Measurements from ENCODE around the gene EGFL7.
A peak's percentile ranks its signal among the peaks of the same experiment; 100 is the strongest.

EGFL7 gene

GRCh38 chr9:136661641-136662325, 933 bp upstream of the EGFL7 start:
- no peak for DNase-seq

- DNase-seq, result no peak
Measured at GRCh38 chr9:136662326-136662655, 425 bp upstream of the EGFL7 start.

GRCh38 chr9:136664000-136664915, 1.5 kb downstream of the EGFL7 start:
- DNase-seq, result no peak

GRCh38 chr9:136665111-136665703, 2.5 kb downstream of the EGFL7 start:
- peak in 1 of 2 experiments; percentile 37 for DNase-seq

- DNase-seq, result peak in 1 of 2 experiments; percentile 21
Measured at GRCh38 chr9:136665704-136666371, 3.1 kb downstream of the EGFL7 start.

- DNase-seq, result no peak
Measured at GRCh38 chr9:136666372-136667213, 3.9 kb downstream of the EGFL7 start.

- DNase-seq, result no peak
Measured at GRCh38 chr9:136667214-136667939, 4.7 kb downstream of the EGFL7 start.

- DNase-seq, result no peak
Measured at GRCh38 chr9:136667940-136668760, 5.4 kb downstream of the EGFL7 start.

- DNase-seq, result peak; percentile 20 to 28
Measured at GRCh38 chr9:136668983-136669790, 6.5 kb downstream of the EGFL7 start.

GRCh38 chr9:136669791-136670464, 7.2 kb downstream of the EGFL7 start:
- DNase-seq, result no peak

GRCh38 chr9:136670576-136671253, 8.0 kb downstream of the EGFL7 start:
- no peak for DNase-seq

GRCh38 chr9:136671254-136671614, 8.5 kb downstream of the EGFL7 start:
- no peak for DNase-seq

- peak in 1 of 2 experiments; percentile 16 for DNase-seq
Measured at GRCh38 chr9:136671646-136672430, 9.1 kb downstream of the EGFL7 start.

GRCh38 chr9:136672431-136673087, 9.8 kb downstream of the EGFL7 start:
- no peak for DNase-seq

- no peak for DNase-seq
Measured at GRCh38 chr9:136673088-136673974, 10.6 kb downstream of the EGFL7 start.

Measured in Kasumi-1 (cell line).